Peyer's patch (tissue), 4 donors: ENCODE data around the gene DYNLT4.

Source experiments
- CTCF ChIP-seq, 6 experiments: fragments of 450-650 bp in 4 of 6; fragments of 200-600 bp in 2 of 6; sonication (generic) in 1 of 6; IDR thresholded peaks; one replicate each; pipeline ENCODE4 v1.5.1; 2017 to 2019; ENCODE audit warnings: antibody characterized with exemption in 6 of 6, mild to moderate bottlenecking in 3 of 6, moderate library complexity in 1 of 6
- POLR2A ChIP-seq, 2 donors: fragments of 450-650 bp; IDR thresholded peaks; one replicate each; pipeline ENCODE4 v1.5.1; 2017; ENCODE audit warnings: antibody characterized with exemption in 2 of 2, mild to moderate bottlenecking in 2 of 2, moderate library complexity in 2 of 2

GRCh38 chr1:44808938-44809917 lies 2.1 kb upstream of the DYNLT4 start:
- TF ChIP-seq CTCF (IDR thresholded peaks at IDR 0.05) (no peak), POLR2A (IDR thresholded peaks at IDR 0.05) (no peak)
